ENCODE results near the gene DENND2D.

The DENND2D gene

GRCh38 chr1:111161843-111162487 is 38.5 kb downstream of the DENND2D start:
- DNase-seq, result peak in 1 of 3 donors; percentile 9
- WGBS (ENCODE audit: insufficient coverage), result 62% methylated on average over 1 of the region's 1 CpG
- H3K27me3 ChIP-seq (replicated peaks in 2 of 5; ENCODE audit: control insufficient read depth in 4 of 5, insufficient read depth in 5 of 5, low read length in 4 of 5), result no peaks in the 10 kb centered on the region
- no peaks in the 10 kb centered on the region for H3K4me1 ChIP-seq (ENCODE audit: control extremely low read depth in 1 of 4, control insufficient read depth in 4 of 4, insufficient read depth in 4 of 4, low read length in 3 of 4)
- ChIA-PET CTCF (no interaction called here), POLR2A (no interaction called here)
- H3K9me3 ChIP-seq (ENCODE audit: control extremely low read depth in 1 of 5, control insufficient read depth in 4 of 5, insufficient read depth in 2 of 5, low read depth in 1 of 5, low read length in 4 of 5), result no peaks in the 10 kb centered on the region
- H3K36me3 ChIP-seq (ENCODE audit: control insufficient read depth in 4 of 4, insufficient read depth in 4 of 4, low read length in 3 of 4), result peaks cover 13 to 32% (median 19%) of the 10 kb centered on the region in 4 experiments
- H3K27ac ChIP-seq (ENCODE audit: insufficient read depth in 1 of 2, low read depth in 1 of 2, low read length in 2 of 2, poor library complexity in 1 of 2, severe bottlenecking in 2 of 2), result no peak overlapping the region
- H3K4me3 ChIP-seq (ENCODE audit: control insufficient read depth in 1 of 7, extremely low read depth in 1 of 7, insufficient read depth in 4 of 7, low read depth in 2 of 7, low read length in 6 of 7), result no peak overlapping the region

- ChIA-PET CTCF (no interaction called here), POLR2A (no interaction called here)
- H3K4me3 ChIP-seq (ENCODE audit: control insufficient read depth in 1 of 7, extremely low read depth in 1 of 7, insufficient read depth in 4 of 7, low read depth in 2 of 7, low read length in 6 of 7), result no peak overlapping the region
- no peak for DNase-seq
- 100% methylated on average over 1 of the region's 2 CpGs for WGBS (ENCODE audit: insufficient coverage)
- no peak overlapping the region for H3K27ac ChIP-seq (ENCODE audit: insufficient read depth in 1 of 2, low read depth in 1 of 2, low read length in 2 of 2, poor library complexity in 1 of 2, severe bottlenecking in 2 of 2)
- no peaks in the 10 kb centered on the region for H3K9me3 ChIP-seq (ENCODE audit: control extremely low read depth in 1 of 5, control insufficient read depth in 4 of 5, insufficient read depth in 2 of 5, low read depth in 1 of 5, low read length in 4 of 5)
- H3K4me1 ChIP-seq (ENCODE audit: control extremely low read depth in 1 of 4, control insufficient read depth in 4 of 4, insufficient read depth in 4 of 4, low read length in 3 of 4), result no peaks in the 10 kb centered on the region
- no peaks in the 10 kb centered on the region for H3K27me3 ChIP-seq (replicated peaks in 2 of 5; ENCODE audit: control insufficient read depth in 4 of 5, insufficient read depth in 5 of 5, low read length in 4 of 5)
- H3K36me3 ChIP-seq (ENCODE audit: control insufficient read depth in 4 of 4, insufficient read depth in 4 of 4, low read length in 3 of 4), result peaks cover 10 to 37% (median 27%) of the 10 kb centered on the region in 4 experiments
Observed at GRCh38 chr1:111157431-111157830, 43.0 kb downstream of the DENND2D start.

GRCh38 chr1:111154021-111154999 is 46.1 kb downstream of the DENND2D start:
- 97% methylated on average over 4 of the region's 5 CpGs for WGBS (ENCODE audit: insufficient coverage)
- ChIA-PET CTCF (interaction anchor here (0.9 kb wide), 1 partner anchor 12 kb away, joined by 3 read pairs; no protein-coding TSS in a partner anchor), POLR2A (no interaction called here)
- Histone ChIP-seq H3K36me3 (ENCODE audit: control insufficient read depth in 4 of 4, insufficient read depth in 4 of 4, low read length in 3 of 4) (peaks cover 8 to 33% (median 27%) of the 10 kb centered on the region in 4 experiments), H3K4me1 (ENCODE audit: control extremely low read depth in 1 of 4, control insufficient read depth in 4 of 4, insufficient read depth in 4 of 4, low read length in 3 of 4) (peaks cover 0 to 4% (median 0%) of the 10 kb centered on the region in 4 experiments), H3K27ac (ENCODE audit: insufficient read depth in 1 of 2, low read depth in 1 of 2, low read length in 2 of 2, poor library complexity in 1 of 2, severe bottlenecking in 2 of 2) (no peak overlapping the region), H3K4me3 (ENCODE audit: control insufficient read depth in 1 of 7, extremely low read depth in 1 of 7, insufficient read depth in 4 of 7, low read depth in 2 of 7, low read length in 6 of 7) (no peak overlapping the region), H3K27me3 (replicated peaks in 2 of 5; ENCODE audit: control insufficient read depth in 4 of 5, insufficient read depth in 5 of 5, low read length in 4 of 5) (no peaks in the 10 kb centered on the region), H3K9me3 (ENCODE audit: control extremely low read depth in 1 of 5, control insufficient read depth in 4 of 5, insufficient read depth in 2 of 5, low read depth in 1 of 5, low read length in 4 of 5) (no peaks in the 10 kb centered on the region)
- peak in 1 of 3 donors; percentile 27 for DNase-seq

- H3K27me3 ChIP-seq (replicated peaks in 2 of 5; ENCODE audit: control insufficient read depth in 4 of 5, insufficient read depth in 5 of 5, low read length in 4 of 5), result no peaks in the 10 kb centered on the region
- peaks cover 19 to 47% (median 33%) of the 10 kb centered on the region in 4 experiments for H3K36me3 ChIP-seq (ENCODE audit: control insufficient read depth in 4 of 4, insufficient read depth in 4 of 4, low read length in 3 of 4)
- CTCF ChIA-PET, result interaction anchor here (1.5 kb wide), 1 partner anchor 39 kb away, joined by 3 read pairs; no protein-coding TSS in a partner anchor
- no peak overlapping the region for H3K4me3 ChIP-seq (ENCODE audit: control insufficient read depth in 1 of 7, extremely low read depth in 1 of 7, insufficient read depth in 4 of 7, low read depth in 2 of 7, low read length in 6 of 7)
- no peak overlapping the region for H3K27ac ChIP-seq (ENCODE audit: insufficient read depth in 1 of 2, low read depth in 1 of 2, low read length in 2 of 2, poor library complexity in 1 of 2, severe bottlenecking in 2 of 2)
- WGBS (ENCODE audit: insufficient coverage), result 20% methylated on average over 1 of the region's 3 CpGs
- H3K4me1 ChIP-seq (ENCODE audit: control extremely low read depth in 1 of 4, control insufficient read depth in 4 of 4, insufficient read depth in 4 of 4, low read length in 3 of 4), result peaks cover 0 to 4% (median 0%) of the 10 kb centered on the region in 4 experiments
- peak in 1 of 3 donors; percentile 37 for DNase-seq
- POLR2A ChIA-PET, result no interaction called here
- no peaks in the 10 kb centered on the region for H3K9me3 ChIP-seq (ENCODE audit: control extremely low read depth in 1 of 5, control insufficient read depth in 4 of 5, insufficient read depth in 2 of 5, low read depth in 1 of 5, low read length in 4 of 5)
Observed at GRCh38 chr1:111151838-111152237, 48.6 kb downstream of the DENND2D start.

- CTCF ChIA-PET, result no interaction called here
- WGBS (ENCODE audit: insufficient coverage), result no CpG with 5 or more reads among the region's 2 CpGs
Observed at GRCh38 chr1:111148376-111148881, 52.0 kb downstream of the DENND2D start.

GRCh38 chr1:111147948-111148347 is 52.5 kb downstream of the DENND2D start:
- H3K9me3 ChIP-seq (ENCODE audit: control extremely low read depth in 1 of 5, control insufficient read depth in 4 of 5, insufficient read depth in 2 of 5, low read depth in 1 of 5, low read length in 4 of 5), result no peaks in the 10 kb centered on the region
- no CpG with 5 or more reads among the region's 3 CpGs for WGBS (ENCODE audit: insufficient coverage)
- ChIA-PET POLR2A (no interaction called here), CTCF (no interaction called here)
- H3K27ac ChIP-seq (ENCODE audit: insufficient read depth in 1 of 2, low read depth in 1 of 2, low read length in 2 of 2, poor library complexity in 1 of 2, severe bottlenecking in 2 of 2), result no peak overlapping the region
- H3K36me3 ChIP-seq (ENCODE audit: control insufficient read depth in 4 of 4, insufficient read depth in 4 of 4, low read length in 3 of 4), result peaks cover 10 to 40% (median 25%) of the 10 kb centered on the region in 4 experiments
- no peaks in the 10 kb centered on the region for H3K27me3 ChIP-seq (replicated peaks in 2 of 5; ENCODE audit: control insufficient read depth in 4 of 5, insufficient read depth in 5 of 5, low read length in 4 of 5)
- peaks cover 0 to 4% (median 0%) of the 10 kb centered on the region in 4 experiments for H3K4me1 ChIP-seq (ENCODE audit: control extremely low read depth in 1 of 4, control insufficient read depth in 4 of 4, insufficient read depth in 4 of 4, low read length in 3 of 4)
- no peak for DNase-seq
- no peak overlapping the region for H3K4me3 ChIP-seq (ENCODE audit: control insufficient read depth in 1 of 7, extremely low read depth in 1 of 7, insufficient read depth in 4 of 7, low read depth in 2 of 7, low read length in 6 of 7)

More at GRCh38 chr1:111148376-111148881, 52.0 kb downstream of the DENND2D start:
- Histone ChIP-seq H3K27ac (ENCODE audit: insufficient read depth in 1 of 2, low read depth in 1 of 2, low read length in 2 of 2, poor library complexity in 1 of 2, severe bottlenecking in 2 of 2) (no peak overlapping the region), H3K9me3 (ENCODE audit: control extremely low read depth in 1 of 5, control insufficient read depth in 4 of 5, insufficient read depth in 2 of 5, low read depth in 1 of 5, low read length in 4 of 5) (no peaks in the 10 kb centered on the region), H3K27me3 (replicated peaks in 2 of 5; ENCODE audit: control insufficient read depth in 4 of 5, insufficient read depth in 5 of 5, low read length in 4 of 5) (no peaks in the 10 kb centered on the region), H3K4me3 (ENCODE audit: control insufficient read depth in 1 of 7, extremely low read depth in 1 of 7, insufficient read depth in 4 of 7, low read depth in 2 of 7, low read length in 6 of 7) (no peak overlapping the region), H3K4me1 (ENCODE audit: control extremely low read depth in 1 of 4, control insufficient read depth in 4 of 4, insufficient read depth in 4 of 4, low read length in 3 of 4) (peaks cover 0 to 4% (median 0%) of the 10 kb centered on the region in 4 experiments), H3K36me3 (ENCODE audit: control insufficient read depth in 4 of 4, insufficient read depth in 4 of 4, low read length in 3 of 4) (peaks cover 12 to 45% (median 27%) of the 10 kb centered on the region in 4 experiments)
- POLR2A ChIA-PET, result no interaction called here
- DNase-seq, result no peak
